ENCODE results near the gene WDR19. TPM values are rescaled to one million over a fixed set of nuclear protein-coding genes. Genes with fewer than 3 reads are reported as not detected.

Gene WDR19
- total RNA-seq = 48.8 and 49.1 TPM in 2 replicates

DNA sequence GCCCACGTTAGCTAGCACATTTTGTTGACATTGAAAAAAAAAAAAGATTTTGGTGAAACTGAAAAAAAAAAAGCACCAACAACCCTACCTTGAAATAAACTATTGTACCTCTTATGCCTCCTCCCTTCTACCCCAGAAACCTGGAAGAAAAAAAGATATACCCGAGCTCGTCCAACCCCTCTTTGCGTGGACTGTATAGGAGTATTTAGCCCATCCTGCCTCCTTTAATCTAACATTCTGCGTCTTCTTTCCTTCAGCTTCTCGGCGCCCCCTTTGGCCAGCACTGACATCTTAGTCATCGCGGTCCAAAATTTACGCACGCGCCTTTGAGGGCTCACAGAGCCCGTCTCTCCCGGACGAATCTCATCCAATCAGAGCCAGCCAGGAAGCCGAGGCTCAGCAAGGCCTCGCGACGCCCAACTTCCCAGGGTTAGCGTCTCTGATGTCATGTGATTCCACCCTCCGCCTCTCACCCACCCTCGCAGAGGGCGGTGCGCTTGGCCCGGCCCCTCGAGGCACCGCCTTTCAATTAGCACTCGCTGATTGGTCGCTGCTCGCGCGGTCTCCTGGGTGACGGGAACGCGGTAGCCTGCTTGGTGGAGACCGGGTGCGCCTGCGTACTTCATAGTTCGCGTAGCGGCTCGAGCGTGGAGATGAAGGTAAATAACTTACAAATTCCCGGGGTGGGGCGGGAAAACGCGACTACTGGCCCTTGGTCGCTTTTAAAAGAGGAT lies at the start of gene WDR19:
WDR19 (plus strand) TSS at position 625 of the 734 bp plus-strand sequence; CDS start at position 654, 29 bp downstream.

Small RNA genes within 50 kb of the gene (small RNA-seq; reads per million reads assigned to genes)
- not detected for gene RNU6-32P

Other genes with a start within 250 kb of the WDR19 start
- gene TMEM156, start 150.1 kb upstream of the WDR19 start, total RNA-seq = not detected in 2 replicates
- gene KLHL5, start 120.3 kb upstream of the WDR19 start, total RNA-seq = 51.9 and 60.7 TPM in 2 replicates
- gene RFC1, start 183.8 kb downstream of the WDR19 start, total RNA-seq = 53.4 and 60.0 TPM in 2 replicates
- under 0.01 TPM in 1 of 2 replicates, not detected in the other for gene KLB, start 224.4 kb downstream of the WDR19 start, total RNA-seq